ENCODE measurements around the gene FILIP1.

DNA sequence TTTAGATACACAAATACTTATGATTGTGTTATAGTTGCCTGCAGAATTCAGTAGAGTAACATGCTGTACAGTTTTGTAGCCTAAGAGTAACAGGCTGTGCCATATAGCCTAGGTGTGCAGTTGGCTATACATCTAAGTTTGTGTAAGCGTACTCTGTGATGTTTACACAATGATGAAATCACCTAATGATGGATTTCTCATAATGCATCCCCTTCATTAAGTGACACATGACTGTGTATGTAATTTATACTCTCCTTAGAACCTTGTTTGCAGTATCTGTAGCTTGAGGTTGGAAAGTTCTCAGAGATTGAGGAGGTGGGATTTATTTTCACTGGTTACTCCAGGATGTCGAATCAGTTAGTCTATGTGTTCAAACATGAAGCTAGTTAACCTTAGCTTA, 142.0 kb downstream of the FILIP1 start:
- TF ChIP-seq, protein P1, sequence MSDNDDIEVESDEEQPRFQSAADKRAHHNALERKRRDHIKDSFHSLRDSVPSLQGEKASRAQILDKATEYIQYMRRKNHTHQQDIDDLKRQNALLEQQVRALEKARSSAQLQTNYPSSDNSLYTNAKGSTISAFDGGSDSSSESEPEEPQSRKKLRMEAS (IDR thresholded peaks at IDR 0.05; ENCODE audit: low read depth), result no peak
- TF ChIP-seq, protein P2, sequence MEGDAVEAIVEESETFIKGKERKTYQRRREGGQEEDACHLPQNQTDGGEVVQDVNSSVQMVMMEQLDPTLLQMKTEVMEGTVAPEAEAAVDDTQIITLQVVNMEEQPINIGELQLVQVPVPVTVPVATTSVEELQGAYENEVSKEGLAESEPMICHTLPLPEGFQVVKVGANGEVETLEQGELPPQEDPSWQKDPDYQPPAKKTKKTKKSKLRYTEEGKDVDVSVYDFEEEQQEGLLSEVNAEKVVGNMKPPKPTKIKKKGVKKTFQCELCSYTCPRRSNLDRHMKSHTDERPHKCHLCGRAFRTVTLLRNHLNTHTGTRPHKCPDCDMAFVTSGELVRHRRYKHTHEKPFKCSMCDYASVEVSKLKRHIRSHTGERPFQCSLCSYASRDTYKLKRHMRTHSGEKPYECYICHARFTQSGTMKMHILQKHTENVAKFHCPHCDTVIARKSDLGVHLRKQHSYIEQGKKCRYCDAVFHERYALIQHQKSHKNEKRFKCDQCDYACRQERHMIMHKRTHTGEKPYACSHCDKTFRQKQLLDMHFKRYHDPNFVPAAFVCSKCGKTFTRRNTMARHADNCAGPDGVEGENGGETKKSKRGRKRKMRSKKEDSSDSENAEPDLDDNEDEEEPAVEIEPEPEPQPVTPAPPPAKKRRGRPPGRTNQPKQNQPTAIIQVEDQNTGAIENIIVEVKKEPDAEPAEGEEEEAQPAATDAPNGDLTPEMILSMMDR (IDR thresholded peaks at IDR 0.05), result no peak
- no peak for TF ChIP-seq EZH2phosphoT487 (IDR thresholded peaks at IDR 0.05; ENCODE audit: borderline replicate concordance, low read depth)
- TF ChIP-seq GABPA (IDR thresholded peaks at IDR 0.05; ENCODE audit: low read depth), result no peak
- no peak for TF ChIP-seq RFX5 (IDR thresholded peaks at IDR 0.05; ENCODE audit: low read length)
- TF ChIP-seq CHD2 (IDR thresholded peaks at IDR 0.05; ENCODE audit: low read length, partially characterized antibody), result no peak
- TF ChIP-seq, protein P3, sequence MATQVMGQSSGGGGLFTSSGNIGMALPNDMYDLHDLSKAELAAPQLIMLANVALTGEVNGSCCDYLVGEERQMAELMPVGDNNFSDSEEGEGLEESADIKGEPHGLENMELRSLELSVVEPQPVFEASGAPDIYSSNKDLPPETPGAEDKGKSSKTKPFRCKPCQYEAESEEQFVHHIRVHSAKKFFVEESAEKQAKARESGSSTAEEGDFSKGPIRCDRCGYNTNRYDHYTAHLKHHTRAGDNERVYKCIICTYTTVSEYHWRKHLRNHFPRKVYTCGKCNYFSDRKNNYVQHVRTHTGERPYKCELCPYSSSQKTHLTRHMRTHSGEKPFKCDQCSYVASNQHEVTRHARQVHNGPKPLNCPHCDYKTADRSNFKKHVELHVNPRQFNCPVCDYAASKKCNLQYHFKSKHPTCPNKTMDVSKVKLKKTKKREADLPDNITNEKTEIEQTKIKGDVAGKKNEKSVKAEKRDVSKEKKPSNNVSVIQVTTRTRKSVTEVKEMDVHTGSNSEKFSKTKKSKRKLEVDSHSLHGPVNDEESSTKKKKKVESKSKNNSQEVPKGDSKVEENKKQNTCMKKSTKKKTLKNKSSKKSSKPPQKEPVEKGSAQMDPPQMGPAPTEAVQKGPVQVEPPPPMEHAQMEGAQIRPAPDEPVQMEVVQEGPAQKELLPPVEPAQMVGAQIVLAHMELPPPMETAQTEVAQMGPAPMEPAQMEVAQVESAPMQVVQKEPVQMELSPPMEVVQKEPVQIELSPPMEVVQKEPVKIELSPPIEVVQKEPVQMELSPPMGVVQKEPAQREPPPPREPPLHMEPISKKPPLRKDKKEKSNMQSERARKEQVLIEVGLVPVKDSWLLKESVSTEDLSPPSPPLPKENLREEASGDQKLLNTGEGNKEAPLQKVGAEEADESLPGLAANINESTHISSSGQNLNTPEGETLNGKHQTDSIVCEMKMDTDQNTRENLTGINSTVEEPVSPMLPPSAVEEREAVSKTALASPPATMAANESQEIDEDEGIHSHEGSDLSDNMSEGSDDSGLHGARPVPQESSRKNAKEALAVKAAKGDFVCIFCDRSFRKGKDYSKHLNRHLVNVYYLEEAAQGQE (IDR thresholded peaks at IDR 0.05; ENCODE audit: low read depth, low read length), result no peak
- no peak for TF ChIP-seq FOXM1 (IDR thresholded peaks at IDR 0.05; ENCODE audit: low read depth)
- TF ChIP-seq TAF1 (IDR thresholded peaks at IDR 0.05; ENCODE audit: borderline replicate concordance, low read depth, low read length), result no peak
- no peak for TF ChIP-seq POLR2AphosphoS5 (IDR thresholded peaks at IDR 0.05; ENCODE audit: low read depth, low read length)
